HG02943 (cell line): ENCODE data around the gene WDR90.

ENCODE experiments used
- ATAC-seq: cut with Tn5 transposase; IDR thresholded peaks from one replicate; pipeline ENCODE4 v1.9.1; 2021; ENCODE audit warnings: mild to moderate bottlenecking, low read depth, moderate library complexity; ENCODE audit not compliant: unreplicated experiment

WDR90 gene

DNA sequence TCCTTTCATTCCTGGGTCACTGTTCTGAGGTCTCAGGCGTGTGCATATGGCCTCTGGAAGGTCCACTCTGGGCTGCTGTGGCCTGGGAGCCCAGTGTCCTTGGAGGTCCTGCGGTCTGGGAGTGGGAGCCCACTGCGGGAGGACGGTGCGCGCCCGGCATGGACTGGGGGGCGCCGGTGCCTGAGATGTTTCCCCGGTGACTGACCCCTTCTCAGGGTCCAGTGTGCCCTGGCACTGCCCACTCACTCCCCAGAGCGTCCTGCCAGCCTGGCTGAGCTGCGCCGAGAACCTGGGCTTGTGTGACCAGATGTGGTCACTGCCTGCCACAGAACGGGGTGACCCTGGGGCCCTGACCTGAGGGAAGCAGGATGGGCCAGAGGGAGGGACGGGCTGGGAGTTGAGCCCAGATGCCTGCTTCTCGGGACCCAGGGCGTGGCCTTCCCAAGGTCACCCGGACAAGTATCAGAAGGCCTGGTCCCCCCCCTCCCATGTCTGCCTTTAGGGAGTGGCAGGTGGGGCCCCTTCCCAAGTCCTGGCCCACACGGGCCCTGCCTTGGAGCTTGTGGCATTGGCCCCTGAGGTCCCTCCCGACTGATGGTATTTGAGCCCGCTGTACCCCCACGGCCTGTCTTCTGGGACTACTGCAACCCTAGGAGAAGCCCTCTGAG lies 25.2 kb downstream of the WDR90 start:
- ATAC-seq, result no peak

DNA sequence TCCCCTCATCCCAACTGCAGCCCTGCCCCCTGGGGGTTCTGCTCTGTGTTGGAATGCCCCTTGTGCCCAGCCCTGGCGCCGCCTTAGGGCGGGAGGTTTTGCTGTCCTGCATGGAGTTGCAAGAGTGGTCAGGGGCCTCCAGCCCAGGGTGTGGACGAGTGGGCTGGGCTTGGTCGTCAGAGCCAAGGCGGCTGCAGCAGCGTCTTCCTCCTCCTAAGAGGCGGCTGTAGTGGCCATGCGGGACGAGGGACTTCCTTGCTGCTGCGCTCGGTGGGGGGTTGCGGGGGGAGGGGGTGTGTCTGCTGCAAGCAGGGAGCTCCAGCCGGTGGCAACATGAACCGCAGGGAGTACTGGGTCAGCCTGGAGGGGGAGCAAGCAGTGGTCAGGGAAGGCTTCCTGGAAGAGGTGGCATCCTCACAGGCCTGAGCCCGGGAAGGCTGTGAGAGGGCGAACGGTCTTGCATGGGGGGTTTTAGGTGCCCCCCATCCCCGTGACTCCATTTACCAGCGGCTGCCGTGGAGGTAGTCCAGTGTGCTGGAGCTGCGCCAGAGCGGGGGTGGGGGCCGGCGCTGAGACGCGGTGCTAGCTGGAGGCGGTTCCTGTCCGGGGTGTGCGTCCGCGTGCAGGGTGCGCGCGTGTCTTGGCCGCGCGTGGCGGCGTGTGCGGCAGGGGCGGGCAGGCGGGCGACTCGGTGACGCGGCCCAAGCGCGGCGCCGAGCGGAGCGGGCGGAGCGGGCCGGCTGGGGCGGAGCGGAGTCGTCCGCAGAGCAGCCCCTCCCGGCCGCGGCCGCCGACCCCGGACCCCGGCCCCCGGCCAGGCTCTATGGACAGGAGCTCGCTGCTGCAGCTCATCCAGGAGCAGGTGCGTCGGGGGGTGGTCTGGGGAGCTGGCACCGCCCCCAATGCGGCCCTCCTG lies 26.1 kb downstream of the WDR90 start, which contains the start of gene RHBDL1:
Gene RHBDL1, plus strand, starts transcription at position 704 of the 916 bp plus-strand sequence. Its CDS starts 120 bp downstream, at position 824.
- no peak for ATAC-seq

DNA sequence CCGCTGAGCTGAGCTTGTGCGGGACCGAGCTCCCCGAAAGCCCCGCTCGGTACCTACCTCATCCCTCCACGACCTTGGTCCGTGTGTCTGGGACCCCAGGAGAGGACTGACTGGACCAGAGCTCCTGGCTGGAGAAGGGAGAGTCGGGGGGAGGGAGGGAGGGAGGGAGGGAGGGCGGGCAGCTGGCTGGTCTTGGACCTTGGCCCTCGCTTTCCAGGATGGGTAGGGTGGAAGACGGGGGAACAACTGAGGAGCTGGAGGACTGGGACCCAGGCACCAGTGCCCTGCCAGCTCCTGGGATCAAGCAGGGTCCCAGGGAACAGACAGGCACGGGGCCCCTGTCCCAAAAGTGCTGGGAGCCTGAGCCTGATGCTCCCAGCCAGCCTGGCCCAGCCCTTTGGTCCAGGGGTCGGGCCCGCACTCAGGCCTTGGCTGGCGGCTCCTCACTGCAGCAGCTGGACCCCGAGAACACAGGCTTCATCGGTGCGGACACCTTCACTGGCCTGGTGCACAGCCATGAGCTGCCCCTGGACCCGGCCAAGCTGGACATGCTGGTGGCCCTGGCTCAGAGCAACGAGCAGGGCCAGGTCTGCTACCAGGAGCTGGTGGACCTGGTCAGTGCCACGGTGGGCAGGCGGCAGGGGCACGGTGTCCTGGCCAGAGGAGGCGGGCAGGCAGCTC lies 26.9 kb downstream of the WDR90 start:
- ATAC-seq, result no peak

DNA sequence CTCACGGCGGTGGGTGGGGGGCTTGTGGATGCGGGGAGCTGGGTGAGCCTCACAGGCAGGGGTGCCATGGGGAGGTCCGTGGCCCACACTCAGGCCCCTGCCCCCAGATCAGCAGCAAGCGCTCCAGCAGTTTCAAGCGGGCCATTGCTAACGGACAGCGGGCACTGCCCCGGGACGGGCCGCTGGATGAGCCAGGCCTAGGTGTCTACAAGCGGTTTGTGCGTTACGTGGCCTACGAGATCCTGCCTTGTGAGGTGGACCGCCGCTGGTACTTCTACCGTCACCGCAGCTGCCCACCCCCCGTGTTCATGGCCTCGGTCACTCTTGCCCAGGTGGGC lies 27.4 kb downstream of the WDR90 start:
- ATAC-seq, result no peak

DNA sequence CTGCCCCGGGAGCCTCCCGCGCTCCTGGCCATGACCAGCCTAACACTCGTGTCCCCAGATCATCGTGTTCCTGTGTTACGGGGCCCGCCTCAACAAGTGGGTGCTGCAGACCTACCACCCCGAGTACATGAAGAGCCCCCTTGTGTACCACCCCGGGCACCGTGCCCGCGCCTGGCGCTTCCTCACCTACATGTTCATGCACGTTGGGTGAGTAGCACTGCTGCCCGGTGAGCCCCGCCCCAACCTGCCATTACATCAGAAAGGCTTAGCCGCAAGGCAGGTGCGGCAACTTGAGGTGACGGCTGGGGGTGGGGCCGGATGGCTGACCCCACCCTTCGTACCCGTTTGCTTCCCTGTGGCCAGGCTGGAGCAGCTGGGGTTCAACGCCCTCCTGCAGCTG lies 27.7 kb downstream of the WDR90 start:
- no peak for ATAC-seq

DNA sequence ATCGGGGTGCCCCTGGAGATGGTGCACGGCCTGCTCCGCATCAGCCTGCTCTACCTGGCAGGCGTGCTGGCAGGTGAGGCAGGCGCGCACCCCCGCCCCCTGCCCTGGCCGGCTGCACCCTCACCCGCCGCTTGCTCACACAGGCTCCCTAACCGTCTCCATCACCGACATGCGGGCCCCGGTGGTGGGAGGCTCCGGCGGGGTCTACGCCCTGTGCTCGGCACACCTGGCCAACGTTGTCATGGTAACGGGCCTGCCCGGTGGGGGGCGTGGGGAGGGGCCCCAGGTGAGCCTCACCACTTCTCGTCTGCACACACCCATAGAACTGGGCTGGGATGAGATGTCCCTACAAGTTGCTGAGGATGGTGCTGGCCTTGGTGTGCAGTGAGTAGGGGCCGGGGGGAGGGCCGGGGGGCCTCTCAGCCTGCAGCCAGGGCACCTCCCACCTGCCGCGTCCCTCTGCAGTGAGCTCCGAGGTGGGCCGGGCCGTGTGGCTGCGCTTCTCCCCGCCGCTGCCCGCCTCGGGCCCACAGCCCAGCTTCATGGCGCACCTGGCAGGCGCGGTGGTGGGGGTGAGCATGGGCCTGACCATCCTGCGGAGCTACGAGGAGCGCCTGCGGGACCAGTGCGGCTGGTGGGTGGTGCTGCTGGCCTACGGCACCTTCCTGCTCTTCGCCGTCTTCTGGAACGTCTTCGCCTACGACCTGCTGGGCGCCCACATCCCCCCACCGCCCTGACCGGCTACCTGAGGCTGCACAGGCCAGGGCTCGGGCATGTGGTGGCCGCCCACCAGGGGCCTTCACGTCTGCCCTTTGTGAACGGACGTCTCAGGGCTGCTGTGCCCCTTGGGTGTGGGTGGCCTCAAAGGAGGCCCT lies 28.4 kb downstream of the WDR90 start:
- no peak for ATAC-seq

DNA sequence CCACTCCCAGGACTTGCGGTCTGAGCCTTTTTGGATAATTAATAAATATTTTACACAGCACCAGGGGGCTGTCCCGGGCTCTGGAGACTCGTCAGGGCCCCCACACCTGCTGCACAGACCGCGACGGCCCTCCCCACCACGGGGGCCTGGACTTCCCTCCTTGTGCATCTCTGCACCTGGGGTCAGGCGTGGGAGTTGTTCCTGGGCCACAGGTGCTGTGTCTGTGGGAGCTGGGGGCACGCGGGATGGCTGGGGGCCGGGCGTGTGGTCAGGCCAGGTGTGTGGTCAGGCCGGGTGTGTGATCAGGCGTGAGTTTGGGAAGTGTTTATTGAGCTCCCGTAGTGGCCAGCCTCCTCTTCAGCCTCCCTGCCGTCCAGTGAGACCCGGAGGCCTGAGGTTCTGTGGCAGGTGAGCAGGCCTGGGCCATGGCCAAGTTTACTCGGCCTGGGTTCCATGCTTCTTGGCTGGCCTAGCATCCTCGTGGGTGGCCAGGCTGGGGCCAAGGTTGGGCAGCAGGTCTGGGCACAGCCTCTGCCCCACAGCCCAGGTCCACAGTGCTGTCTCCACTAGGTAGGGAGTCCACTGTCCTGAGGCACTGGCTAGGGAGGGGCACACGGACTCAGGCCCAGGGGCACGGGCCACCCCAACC lies 29.2 kb downstream of the WDR90 start:
- ATAC-seq, result no peak

DNA sequence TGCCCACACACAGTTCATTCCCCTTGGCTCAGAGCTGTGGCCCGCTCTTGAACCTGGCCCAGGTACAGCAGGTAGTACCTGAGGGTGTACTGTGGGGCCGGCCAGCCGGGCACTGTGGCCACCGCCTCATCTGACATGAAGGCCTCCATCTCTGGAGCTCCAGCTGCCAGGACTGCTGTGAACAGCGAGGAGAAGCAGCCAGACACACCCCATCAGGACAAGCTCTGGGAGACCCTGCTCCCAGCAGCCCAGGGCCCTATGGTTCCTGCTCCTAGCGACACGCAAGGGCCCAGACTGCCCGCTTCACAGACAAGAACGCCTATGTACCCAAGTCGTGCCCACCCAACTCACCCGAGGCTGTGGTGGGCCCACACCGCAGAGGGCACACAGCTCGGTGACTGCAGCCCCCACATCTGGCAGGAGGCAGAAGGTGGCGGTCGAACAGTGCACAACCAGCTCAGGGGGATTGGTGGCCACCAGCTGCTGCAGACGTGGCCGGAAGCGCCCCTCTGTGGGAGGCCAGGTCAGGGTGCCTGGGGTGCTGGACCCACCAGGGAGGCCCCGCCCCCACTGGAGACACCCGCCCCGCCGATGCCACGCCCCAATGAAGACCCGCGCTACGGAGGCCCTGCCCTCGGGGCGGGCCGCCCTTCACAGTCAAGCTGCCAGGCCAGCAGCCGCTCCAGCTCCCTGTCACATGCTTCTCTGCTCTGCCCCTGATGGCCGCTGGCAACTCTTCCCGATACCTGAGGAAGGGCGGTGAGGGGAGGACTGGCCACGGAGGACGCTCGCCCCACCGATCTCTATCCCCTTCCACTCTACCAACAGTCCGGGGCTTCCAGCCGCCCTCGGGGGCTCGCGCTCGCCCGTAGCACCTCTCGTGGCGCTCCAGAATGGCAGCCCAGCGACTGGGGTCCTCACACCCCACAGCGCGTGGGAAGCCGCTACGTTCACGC lies 30.0 kb downstream of the WDR90 start:
- no peak for ATAC-seq

DNA sequence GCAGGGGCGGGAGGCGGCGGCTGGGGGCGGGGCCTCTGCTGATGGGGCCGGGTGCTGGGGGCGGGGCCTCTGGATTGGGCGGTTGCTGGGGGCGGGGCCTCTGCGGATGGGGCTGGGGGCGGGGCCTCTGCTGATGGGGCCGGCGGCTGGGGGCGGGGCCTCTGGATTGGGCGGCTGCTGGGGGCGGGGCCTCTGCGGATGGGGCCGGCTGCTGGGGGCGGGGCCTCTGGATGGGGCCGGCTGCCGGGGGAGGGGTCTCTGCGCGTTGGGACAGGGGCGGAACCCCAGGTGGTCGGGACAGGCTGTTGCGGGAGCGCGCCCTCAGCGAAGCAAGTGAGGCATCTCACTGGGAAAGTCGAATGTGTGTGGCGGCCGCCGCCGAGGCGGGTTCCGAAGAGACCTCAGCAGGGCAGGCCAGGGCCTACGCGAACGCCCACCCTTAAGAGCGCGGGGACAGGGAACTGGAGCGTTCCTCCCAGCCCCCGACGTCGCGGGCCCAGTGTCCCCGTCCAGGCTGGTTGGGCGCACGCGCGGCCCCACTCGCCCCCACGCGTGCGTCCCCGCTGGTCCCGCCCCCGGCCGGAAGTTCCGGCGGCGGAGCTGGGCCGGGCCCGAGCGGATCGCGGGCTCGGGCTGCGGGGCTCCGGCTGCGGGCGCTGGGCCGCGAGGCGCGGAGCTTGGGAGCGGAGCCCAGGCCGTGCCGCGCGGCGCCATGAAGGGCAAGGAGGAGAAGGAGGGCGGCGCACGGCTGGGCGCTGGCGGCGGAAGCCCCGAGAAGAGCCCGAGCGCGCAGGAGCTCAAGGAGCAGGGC lies 30.9 kb downstream of the WDR90 start, which contains the start of gene STUB1:
Gene STUB1, plus strand, starts transcription at position 597 of the 811 bp plus-strand sequence. Its CDS starts 116 bp downstream, at position 713.
- peak; percentile 35 for ATAC-seq

DNA sequence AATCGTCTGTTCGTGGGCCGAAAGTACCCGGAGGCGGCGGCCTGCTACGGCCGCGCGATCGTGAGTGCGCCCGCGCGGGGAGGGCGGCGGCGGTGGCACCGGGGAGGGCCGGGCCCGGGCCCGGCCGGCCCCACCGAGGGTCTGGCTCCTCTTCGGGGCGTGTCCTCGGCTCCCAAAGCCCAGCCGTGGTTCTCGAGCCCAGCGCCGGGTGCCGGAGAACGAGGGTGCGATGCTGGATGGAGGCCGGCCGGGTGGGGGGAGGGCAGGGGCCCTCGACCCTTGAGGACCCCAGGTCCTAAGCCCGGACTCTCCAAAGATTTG lies 31.4 kb downstream of the WDR90 start:
- no peak for ATAC-seq

DNA sequence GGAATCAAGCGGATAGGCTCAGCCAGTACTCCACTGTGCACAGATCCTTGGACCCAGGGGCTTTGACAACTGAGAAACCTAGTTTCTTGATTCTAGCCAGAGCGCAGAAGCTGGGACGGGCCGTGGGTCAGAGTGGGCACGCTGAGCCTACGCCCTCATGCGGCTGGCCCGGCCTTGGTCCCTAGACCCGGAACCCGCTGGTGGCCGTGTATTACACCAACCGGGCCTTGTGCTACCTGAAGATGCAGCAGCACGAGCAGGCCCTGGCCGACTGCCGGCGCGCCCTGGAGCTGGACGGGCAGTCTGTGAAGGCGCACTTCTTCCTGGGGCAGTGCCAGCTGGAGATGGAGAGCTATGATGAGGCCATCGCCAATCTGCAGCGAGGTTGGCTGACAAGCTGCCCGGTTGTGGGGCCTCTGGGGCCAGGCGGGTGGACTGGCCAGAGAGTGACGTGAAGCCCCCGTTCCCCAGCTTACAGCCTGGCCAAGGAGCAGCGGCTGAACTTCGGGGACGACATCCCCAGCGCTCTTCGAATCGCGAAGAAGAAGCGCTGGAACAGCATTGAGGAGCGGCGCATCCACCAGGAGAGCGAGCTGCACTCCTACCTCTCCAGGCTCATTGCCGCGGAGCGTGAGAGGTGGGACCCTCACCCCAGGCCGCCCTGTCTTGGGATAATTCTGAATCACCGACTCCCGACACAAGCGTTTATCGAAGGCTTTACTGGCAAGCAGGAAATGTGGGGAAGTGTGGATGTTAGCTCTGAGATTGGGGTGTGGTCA lies 32.0 kb downstream of the WDR90 start:
- no peak for ATAC-seq

DNA sequence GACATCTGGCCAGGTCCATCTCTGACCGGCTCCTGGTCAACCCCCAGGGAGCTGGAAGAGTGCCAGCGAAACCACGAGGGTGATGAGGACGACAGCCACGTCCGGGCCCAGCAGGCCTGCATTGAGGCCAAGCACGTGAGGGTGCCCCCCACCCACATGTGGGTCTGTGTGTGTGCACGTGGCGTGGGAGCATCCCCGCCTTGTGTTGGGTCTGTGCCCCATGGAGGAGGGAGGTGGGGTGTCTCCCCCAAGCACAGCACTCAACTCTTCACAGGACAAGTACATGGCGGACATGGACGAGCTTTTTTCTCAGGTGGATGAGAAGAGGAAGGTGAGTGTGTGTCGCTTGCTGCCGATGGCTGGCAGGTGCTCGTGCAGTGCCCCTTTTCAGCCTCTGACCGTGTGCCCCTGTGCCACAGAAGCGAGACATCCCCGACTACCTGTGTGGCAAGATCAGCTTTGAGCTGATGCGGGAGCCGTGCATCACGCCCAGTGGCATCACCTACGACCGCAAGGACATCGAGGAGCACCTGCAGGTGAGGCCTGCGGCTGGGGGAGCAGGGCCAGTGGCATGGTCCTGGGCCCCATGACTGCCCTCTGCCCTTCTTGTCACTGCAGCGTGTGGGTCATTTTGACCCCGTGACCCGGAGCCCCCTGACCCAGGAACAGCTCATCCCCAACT lies 32.7 kb downstream of the WDR90 start:
- no peak for ATAC-seq

DNA sequence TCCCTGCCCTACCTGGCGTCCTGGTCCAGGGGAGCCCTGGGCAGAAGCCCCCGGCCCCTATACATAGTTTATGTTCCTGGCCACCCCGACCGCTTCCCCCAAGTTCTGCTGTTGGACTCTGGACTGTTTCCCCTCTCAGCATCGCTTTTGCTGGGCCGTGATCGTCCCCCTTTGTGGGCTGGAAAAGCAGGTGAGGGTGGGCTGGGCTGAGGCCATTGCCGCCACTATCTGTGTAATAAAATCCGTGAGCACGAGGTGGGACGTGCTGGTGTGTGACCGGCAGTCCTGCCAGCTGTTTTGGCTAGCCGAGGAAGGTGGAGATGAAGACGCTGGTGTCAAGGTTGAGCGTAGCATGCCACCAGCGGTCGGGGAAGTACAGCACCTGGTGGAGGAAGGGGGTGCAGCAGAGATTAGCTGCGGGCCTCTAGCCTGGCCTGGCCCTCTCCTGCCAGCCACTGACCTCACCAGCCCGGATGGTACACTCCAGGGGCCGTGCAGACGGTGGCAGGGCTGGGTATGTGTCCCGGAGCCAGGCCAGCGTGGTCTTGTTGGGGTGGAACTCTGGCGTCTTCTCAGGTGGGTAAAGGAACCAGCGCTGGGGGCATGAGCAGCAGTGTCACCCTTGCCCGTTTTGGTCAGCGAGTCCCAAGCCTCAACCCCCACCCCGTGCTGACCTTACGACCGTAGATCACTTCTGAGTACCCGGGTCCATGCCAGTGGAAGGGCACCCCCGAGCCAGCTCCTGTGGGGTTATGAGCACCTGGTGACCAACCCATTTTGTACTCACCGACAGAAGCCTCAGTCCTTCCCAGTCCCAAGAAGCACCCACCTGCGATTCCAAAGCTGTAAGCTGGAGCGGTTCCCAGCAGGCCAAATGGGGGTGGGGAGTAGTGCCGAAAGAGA lies 33.6 kb downstream of the WDR90 start:
- no peak for ATAC-seq

DNA sequence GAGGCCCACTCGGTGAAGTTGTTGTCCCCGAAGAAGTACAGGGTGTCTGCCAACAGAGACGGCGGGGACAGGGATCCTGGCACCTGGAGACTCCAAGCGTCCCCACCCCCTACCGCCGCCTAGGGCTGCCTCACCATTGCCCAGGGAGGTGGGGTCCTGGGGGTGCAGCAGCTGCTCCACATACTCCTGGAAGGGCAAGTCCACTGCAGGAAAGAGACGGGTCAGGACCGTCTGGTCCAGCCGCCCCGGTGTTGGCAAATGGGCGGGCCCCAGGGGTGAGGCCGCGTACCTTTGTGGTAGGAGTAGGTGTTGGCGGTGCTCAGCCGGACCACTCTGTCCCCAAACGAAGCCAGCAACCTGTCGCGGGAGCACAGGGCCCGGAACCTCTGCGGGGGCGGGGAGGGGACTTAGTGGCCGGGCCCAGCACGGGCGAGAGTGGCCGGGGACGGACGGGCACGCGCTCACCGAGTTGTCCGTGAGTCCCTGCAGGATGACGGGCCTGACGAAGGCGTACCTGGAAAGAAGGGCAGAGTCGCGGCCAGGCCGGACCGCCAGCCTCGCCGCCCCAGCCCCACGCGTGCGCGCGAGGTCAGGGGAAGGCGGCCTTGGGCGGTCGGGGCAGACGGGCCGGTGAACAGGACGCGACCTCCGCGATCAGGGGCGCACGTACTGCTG lies 34.4 kb downstream of the WDR90 start:
- no peak for ATAC-seq
